ENCODE measurements around the gene RAB29. TPM values are rescaled to one million over a fixed set of nuclear protein-coding genes. Genes with fewer than 3 reads are reported as not detected.

The RAB29 gene
- total and polyA plus RNA-seq, 9 of the 15 experiments (the other 6 are each of a cell fraction or from before 2014, with no cell fraction given), result 6.3 to 17.6 (median 8.0) TPM

DNA sequence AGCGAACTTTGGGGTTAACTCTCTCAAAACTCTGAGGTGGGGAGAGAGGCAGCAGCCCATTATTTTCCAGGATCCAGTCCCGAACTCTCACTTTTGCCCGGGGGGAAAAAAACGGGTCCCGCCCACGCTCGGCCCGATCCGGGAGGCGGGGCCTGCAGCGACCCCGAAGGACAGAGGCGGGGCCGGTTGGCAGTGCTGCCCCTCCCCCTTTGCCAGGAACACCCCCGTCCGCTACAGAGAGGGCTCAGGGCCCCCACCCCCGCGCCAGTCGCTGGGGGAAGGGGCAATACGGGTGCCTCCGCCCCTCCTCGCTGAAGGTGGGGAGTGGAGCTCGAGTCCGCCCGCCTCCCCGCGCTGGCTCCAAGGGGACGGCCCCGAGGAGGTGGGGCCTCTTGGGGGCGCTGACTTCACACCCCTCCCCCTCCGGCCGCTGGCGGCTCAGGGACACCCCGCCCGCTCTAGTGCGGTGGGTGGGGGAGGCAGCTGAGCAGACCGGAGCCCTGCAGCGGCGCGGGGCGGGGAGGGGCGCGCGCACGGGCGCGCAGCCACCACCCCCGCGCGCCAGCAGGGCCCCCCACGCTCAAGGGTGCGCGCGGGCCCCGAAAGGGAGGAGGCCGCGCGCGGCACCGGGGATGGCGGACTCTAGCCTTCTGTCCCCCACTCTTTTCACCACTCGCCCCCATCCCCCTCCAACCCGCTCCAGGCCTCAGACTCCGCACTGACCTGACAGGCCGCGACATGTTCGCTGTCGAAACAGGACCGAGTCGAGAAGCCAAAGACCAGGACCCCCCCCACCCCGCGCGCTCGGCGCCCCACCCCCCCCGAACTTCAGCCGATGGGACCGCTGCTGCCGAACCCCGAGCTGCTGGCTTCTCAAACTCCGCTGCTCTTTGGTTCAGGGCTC is 25.8 kb downstream of the RAB29 start (continued):
- TF ChIP-seq BACH1 (tag; IDR thresholded peaks at IDR 0.05) (no peak), CBX1 (IDR thresholded peaks at IDR 0.05; ENCODE audit: low read depth) (0 out of 2 replicates have a peak, but pooled peaks have one; percentile 32), MAFG (tag; conservative IDR thresholded peaks at IDR 0.05) (no peak), ZNF766 (CRISPR knock-in tag; conservative IDR thresholded peaks at IDR 0.05) (peak; percentile 78), NCOA6 (IDR thresholded peaks at IDR 0.05) (no peak), ZNF668 (CRISPR knock-in tag; IDR thresholded peaks at IDR 0.05) (no peak), ZKSCAN8 (CRISPR knock-in tag; IDR thresholded peaks at IDR 0.05) (no peak), TCF7 (IDR thresholded peaks at IDR 0.05; ENCODE audit: borderline replicate concordance) (no peak), RBBP5 (IDR thresholded peaks at IDR 0.05; ENCODE audit: borderline replicate concordance, insufficient read depth, low read length, poor library complexity, severe bottlenecking) (peak; percentile 46), EZH2 (IDR thresholded peaks at IDR 0.05; ENCODE audit: borderline replicate concordance, low read depth, low read length) (no peak), GABPB1 (CRISPR knock-in tag; IDR thresholded peaks at IDR 0.05) (peak; percentile 82), RAD51 (IDR thresholded peaks at IDR 0.05; ENCODE audit: borderline replicate concordance, low read depth) (no peak), MAFK (IDR thresholded peaks at IDR 0.05; ENCODE audit: low read length) (no peak), MEF2A (IDR thresholded peaks at IDR 0.05; ENCODE audit: control insufficient read depth, low read depth, low read length) (no peak)
- TF ChIP-seq, protein P1, sequence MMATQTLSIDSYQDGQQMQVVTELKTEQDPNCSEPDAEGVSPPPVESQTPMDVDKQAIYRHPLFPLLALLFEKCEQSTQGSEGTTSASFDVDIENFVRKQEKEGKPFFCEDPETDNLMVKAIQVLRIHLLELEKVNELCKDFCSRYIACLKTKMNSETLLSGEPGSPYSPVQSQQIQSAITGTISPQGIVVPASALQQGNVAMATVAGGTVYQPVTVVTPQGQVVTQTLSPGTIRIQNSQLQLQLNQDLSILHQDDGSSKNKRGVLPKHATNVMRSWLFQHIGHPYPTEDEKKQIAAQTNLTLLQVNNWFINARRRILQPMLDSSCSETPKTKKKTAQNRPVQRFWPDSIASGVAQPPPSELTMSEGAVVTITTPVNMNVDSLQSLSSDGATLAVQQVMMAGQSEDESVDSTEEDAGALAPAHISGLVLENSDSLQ (IDR thresholded peaks at IDR 0.05), result no peak
- TF ChIP-seq, protein P2, sequence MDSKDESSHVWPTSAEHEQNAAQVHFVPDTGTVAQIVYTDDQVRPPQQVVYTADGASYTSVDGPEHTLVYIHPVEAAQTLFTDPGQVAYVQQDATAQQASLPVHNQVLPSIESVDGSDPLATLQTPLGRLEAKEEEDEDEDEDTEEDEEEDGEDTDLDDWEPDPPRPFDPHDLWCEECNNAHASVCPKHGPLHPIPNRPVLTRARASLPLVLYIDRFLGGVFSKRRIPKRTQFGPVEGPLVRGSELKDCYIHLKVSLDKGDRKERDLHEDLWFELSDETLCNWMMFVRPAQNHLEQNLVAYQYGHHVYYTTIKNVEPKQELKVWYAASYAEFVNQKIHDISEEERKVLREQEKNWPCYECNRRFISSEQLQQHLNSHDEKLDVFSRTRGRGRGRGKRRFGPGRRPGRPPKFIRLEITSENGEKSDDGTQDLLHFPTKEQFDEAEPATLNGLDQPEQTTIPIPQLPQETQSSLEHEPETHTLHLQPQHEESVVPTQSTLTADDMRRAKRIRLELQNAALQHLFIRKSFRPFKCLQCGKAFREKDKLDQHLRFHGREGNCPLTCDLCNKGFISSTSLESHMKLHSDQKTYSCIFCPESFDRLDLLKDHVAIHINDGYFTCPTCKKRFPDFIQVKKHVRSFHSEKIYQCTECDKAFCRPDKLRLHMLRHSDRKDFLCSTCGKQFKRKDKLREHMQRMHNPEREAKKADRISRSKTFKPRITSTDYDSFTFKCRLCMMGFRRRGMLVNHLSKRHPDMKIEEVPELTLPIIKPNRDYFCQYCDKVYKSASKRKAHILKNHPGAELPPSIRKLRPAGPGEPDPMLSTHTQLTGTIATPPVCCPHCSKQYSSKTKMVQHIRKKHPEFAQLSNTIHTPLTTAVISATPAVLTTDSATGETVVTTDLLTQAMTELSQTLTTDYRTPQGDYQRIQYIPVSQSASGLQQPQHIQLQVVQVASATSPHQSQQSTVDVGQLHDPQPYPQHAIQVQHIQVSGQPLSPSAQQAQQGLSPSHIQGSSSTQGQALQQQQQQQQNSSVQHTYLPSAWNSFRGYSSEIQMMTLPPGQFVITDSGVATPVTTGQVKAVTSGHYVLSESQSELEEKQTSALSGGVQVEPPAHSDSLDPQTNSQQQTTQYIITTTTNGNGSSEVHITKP (IDR thresholded peaks at IDR 0.05; ENCODE audit: partially characterized antibody), result no peak
- TF ChIP-seq, protein P3, sequence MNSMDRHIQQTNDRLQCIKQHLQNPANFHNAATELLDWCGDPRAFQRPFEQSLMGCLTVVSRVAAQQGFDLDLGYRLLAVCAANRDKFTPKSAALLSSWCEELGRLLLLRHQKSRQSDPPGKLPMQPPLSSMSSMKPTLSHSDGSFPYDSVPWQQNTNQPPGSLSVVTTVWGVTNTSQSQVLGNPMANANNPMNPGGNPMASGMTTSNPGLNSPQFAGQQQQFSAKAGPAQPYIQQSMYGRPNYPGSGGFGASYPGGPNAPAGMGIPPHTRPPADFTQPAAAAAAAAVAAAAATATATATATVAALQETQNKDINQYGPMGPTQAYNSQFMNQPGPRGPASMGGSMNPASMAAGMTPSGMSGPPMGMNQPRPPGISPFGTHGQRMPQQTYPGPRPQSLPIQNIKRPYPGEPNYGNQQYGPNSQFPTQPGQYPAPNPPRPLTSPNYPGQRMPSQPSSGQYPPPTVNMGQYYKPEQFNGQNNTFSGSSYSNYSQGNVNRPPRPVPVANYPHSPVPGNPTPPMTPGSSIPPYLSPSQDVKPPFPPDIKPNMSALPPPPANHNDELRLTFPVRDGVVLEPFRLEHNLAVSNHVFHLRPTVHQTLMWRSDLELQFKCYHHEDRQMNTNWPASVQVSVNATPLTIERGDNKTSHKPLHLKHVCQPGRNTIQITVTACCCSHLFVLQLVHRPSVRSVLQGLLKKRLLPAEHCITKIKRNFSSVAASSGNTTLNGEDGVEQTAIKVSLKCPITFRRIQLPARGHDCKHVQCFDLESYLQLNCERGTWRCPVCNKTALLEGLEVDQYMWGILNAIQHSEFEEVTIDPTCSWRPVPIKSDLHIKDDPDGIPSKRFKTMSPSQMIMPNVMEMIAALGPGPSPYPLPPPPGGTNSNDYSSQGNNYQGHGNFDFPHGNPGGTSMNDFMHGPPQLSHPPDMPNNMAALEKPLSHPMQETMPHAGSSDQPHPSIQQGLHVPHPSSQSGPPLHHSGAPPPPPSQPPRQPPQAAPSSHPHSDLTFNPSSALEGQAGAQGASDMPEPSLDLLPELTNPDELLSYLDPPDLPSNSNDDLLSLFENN (IDR thresholded peaks at IDR 0.05; ENCODE audit: low read depth in 2 of 2, low read length in 2 of 2), result peak in 1 of 2 experiments; percentile 21; a peak in 1 of 4 replicates
- TF ChIP-seq, protein P4, sequence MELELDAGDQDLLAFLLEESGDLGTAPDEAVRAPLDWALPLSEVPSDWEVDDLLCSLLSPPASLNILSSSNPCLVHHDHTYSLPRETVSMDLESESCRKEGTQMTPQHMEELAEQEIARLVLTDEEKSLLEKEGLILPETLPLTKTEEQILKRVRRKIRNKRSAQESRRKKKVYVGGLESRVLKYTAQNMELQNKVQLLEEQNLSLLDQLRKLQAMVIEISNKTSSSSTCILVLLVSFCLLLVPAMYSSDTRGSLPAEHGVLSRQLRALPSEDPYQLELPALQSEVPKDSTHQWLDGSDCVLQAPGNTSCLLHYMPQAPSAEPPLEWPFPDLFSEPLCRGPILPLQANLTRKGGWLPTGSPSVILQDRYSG (tag; conservative IDR thresholded peaks at IDR 0.05; ENCODE audit: low read depth), result no peak

Measured in K562 (cell line).